SK-N-SH treated with all-trans-retinoic acid at 6 μM for 48 hours (cell line): ENCODE results near the gene FAM184B.

Experiments used
- RARB ChIP-seq: fragments of 250-450 bp; sonication (Bioruptor Pico); IDR thresholded peaks from 2 replicates; pipeline ENCODE4 v1.8.0; 2021; ENCODE audit warnings: mild to moderate bottlenecking, moderate library complexity
- ZFP30 ChIP-seq: fragments of 450-650 bp; formaldehyde crosslinking; IDR thresholded peaks from 2 replicates; pipeline ENCODE4 v1.5.0; 2022; ENCODE audit warnings: mild to moderate bottlenecking, moderate library complexity
- ZNF565 ChIP-seq: fragments of 450-650 bp; formaldehyde crosslinking; conservative IDR thresholded peaks from 2 replicates; pipeline ENCODE4 v1.5.0; 2020; ENCODE audit warnings: low read depth, mild to moderate bottlenecking, moderate library complexity

GRCh38 chr4:17794730-17795129 is 13.3 kb upstream of the FAM184B start:
- no peak for TF ChIP-seq ZFP30 (CRISPR knock-in tag)
- no peak for TF ChIP-seq ZNF565 (CRISPR knock-in tag)
- TF ChIP-seq RARB, result no peak
